ENCODE measurements around the gene LONRF3.

The LONRF3 gene

GRCh38 chrX:118975831-118976598 is 1.6 kb downstream of the LONRF3 start (continued):
- TF ChIP-seq ZNF449 (tag by site-specific recombination; IDR thresholded peaks at IDR 0.05) (no peak), ZNF501 (tag by site-specific recombination; IDR thresholded peaks at IDR 0.05) (0 out of 2 replicates have a peak, but pooled peaks have one; percentile 46), ZBTB6 (tag by site-specific recombination; IDR thresholded peaks at IDR 0.05) (no peak), INSM2 (tag by site-specific recombination; IDR thresholded peaks at IDR 0.05) (peak; percentile 18; the same call in 1 of the 2 replicates), PRDM1 (tag by site-specific recombination; IDR thresholded peaks at IDR 0.05) (no peak), ZNF660 (tag by site-specific recombination; IDR thresholded peaks at IDR 0.05) (peak; percentile 84), ELK4 (IDR thresholded peaks at IDR 0.05; ENCODE audit: borderline replicate concordance, low read depth, low read length) (no peak), ZNF391 (tag by site-specific recombination; IDR thresholded peaks at IDR 0.05; ENCODE audit: borderline replicate concordance, low read depth) (no peak), ZBTB26 (tag by site-specific recombination; optimal IDR thresholded peaks at IDR 0.05) (peak; percentile 82), ZNF692 (tag by site-specific recombination; IDR thresholded peaks at IDR 0.05) (peak; percentile 84), HIC1 (tag by site-specific recombination; IDR thresholded peaks at IDR 0.05) (peak; percentile 70), ZSCAN23 (tag by site-specific recombination; IDR thresholded peaks at IDR 0.05) (0 out of 2 replicates have a peak, but pooled peaks have one; percentile 9)

- ChIA-PET CTCF (interaction anchor here (0.6 to 1.8 kb wide), 3 partner anchors 28 to 129 kb away, joined by 3 to 8 read pairs (median 3); no protein-coding TSS in a partner anchor), POLR2A (no interaction called here)
- H3K4me3 ChIP-seq (ENCODE audit: low read depth, low read length), result peak overlapping the region; percentile 44
- H3K36me3 ChIP-seq (ENCODE audit: control insufficient read depth in 2 of 2, insufficient read depth in 1 of 2, low read length in 2 of 2), result peaks cover 10 to 31% of the 10 kb centered on the region in 2 experiments
- H3K4me1 ChIP-seq (ENCODE audit: control insufficient read depth, insufficient read depth, low read length), result no peaks in the 10 kb centered on the region
- peak overlapping the region; percentile 47 for H3K27ac ChIP-seq (ENCODE audit: extremely low read depth, low read depth, low read length)
- H3K9me3 ChIP-seq (ENCODE audit: control insufficient read depth, insufficient read depth, low read depth, low read length), result no peaks in the 10 kb centered on the region
- TF ChIP-seq SCRT1 (tag by site-specific recombination; IDR thresholded peaks at IDR 0.05; ENCODE audit: borderline replicate concordance), result 0 out of 2 replicates have a peak, but pooled peaks have one; percentile 86
- no peak for TF ChIP-seq ZNF610 (tag by site-specific recombination; IDR thresholded peaks at IDR 0.05; ENCODE audit: borderline replicate concordance)
- TF ChIP-seq ZNF18 (tag by site-specific recombination; IDR thresholded peaks at IDR 0.05), result no peak
- TF ChIP-seq ZNF184 (tag by site-specific recombination; IDR thresholded peaks at IDR 0.05), result no peak
- peak; percentile 9; the same call in 1 of the 2 replicates for TF ChIP-seq ZNF76 (tag by site-specific recombination; IDR thresholded peaks at IDR 0.05; ENCODE audit: borderline replicate concordance, low read depth)
- peak; percentile 95 for TF ChIP-seq SCRT2 (tag by site-specific recombination; IDR thresholded peaks at IDR 0.05)
- 0 out of 2 replicates have a peak, but pooled peaks have one; percentile 14 for TF ChIP-seq ZNF501 (tag by site-specific recombination; IDR thresholded peaks at IDR 0.05)
- TF ChIP-seq KLF1 (tag by site-specific recombination; IDR thresholded peaks at IDR 0.05), result 0 out of 2 replicates have a peak, but pooled peaks have one; percentile 5
- peak; percentile 9; the same call in 1 of the 2 replicates for TF ChIP-seq ZNF600 (tag by site-specific recombination; IDR thresholded peaks at IDR 0.05)
Measured at GRCh38 chrX:118976599-118977340, 2.4 kb downstream of the LONRF3 start.

Measured in HEK293 (cell line).